IMR-90 (cell line): ENCODE results near the gene KIF1B. TPM values are rescaled to one million over a fixed set of nuclear protein-coding genes. Genes with fewer than 3 reads are reported as not detected.

Experiments
- ATAC-seq: fragments of 200-7000 bp; cut with Tn5 transposase; 2 replicates; pipeline ENCODE4 v1.9.1; 2020; ENCODE audit warnings: low read depth, mild to moderate bottlenecking, moderate library complexity
- BruUV-seq: library from RNA; stranded (reverse); fragments of 400-500 nt; replicated peaks from 2 replicates; lab custom pipeline; 2021; lab: Mats Ljungman, UMichigan
- CTCF ChIA-PET: fragments of 300-600 bp; formaldehyde crosslinking; extraction: SDS; loops from one replicate; lab custom pipeline; 2021; ENCODE audit warnings: antibody characterized with exemption; lab: Yijun Ruan, JAX
- POLR2A ChIA-PET: fragments of 300-600 bp; sonication (Branson Sonifier 250); formaldehyde crosslinking; loops from one replicate; lab custom pipeline; 2022; ENCODE audit warnings: antibody characterized with exemption; ENCODE audit not compliant: unreplicated experiment; lab: Charles Lee
- DNase-seq: peaks from one replicate; pipeline ENCODE4 v3.0.0; 2013
- H2AFZ ChIP-seq: replicated peaks from 2 replicates; pipeline ENCODE3; 2013; ENCODE audit warnings: low read length, mild to moderate bottlenecking; ENCODE audit not compliant: poor library complexity
- H2AK5ac ChIP-seq: 2 replicates; pipeline ENCODE4 v1.6.1; 2013; ENCODE audit warnings: low read depth, low read length, inconsistent platforms
- H2AK9ac ChIP-seq: replicated peaks from 2 replicates; pipeline ENCODE3; 2013; ENCODE audit warnings: mild to moderate bottlenecking, low read depth, low read length, moderate library complexity; ENCODE audit not compliant: poor library complexity
- H2BK120ac ChIP-seq: 2 replicates; pipeline ENCODE4 v1.6.1; 2013; ENCODE audit warnings: low read depth, low read length, inconsistent platforms
- H2BK15ac ChIP-seq: 3 replicates; pipeline ENCODE4 v1.6.1; 2013; ENCODE audit warnings: low read depth, low read length, inconsistent platforms
- H2BK20ac ChIP-seq: 2 replicates; pipeline ENCODE4 v1.6.1; 2013; ENCODE audit warnings: low read depth, mild to moderate bottlenecking, inconsistent platforms, low read length, moderate library complexity
- H2BK5ac ChIP-seq: 2 replicates; pipeline ENCODE4 v1.6.1; 2013; ENCODE audit warnings: mild to moderate bottlenecking, low read depth, low read length, inconsistent platforms; ENCODE audit not compliant: poor library complexity, severe bottlenecking
- H3K14ac ChIP-seq: replicated peaks from 2 replicates; pipeline ENCODE4 v1.6.1; 2013; ENCODE audit warnings: low read depth, low read length, inconsistent platforms
- H3K18ac ChIP-seq: 2 replicates; pipeline ENCODE4 v1.6.1; 2013; ENCODE audit warnings: low read depth, low read length, control low read depth
- H3K23ac ChIP-seq: 2 replicates; pipeline ENCODE4 v1.6.1; 2013; ENCODE audit warnings: low read depth, low read length, inconsistent platforms
- H3K27ac ChIP-seq: 2 replicates; pipeline ENCODE4 v1.5.1; 2013; ENCODE audit warnings: mild to moderate bottlenecking, control low read depth, low read length; ENCODE audit not compliant: insufficient read depth
- H3K27me3 ChIP-seq: 2 replicates; pipeline ENCODE4 v1.6.1; 2013; ENCODE audit warnings: low read length; ENCODE audit not compliant: control insufficient read depth, insufficient read depth
- H3K36me3 ChIP-seq: 2 replicates; pipeline ENCODE4 v1.6.1; 2013; ENCODE audit warnings: low read length, mixed read lengths; ENCODE audit not compliant: control insufficient read depth, insufficient read depth
- H3K4ac ChIP-seq: 2 replicates; pipeline ENCODE4 v1.6.1; 2013; ENCODE audit warnings: low read depth, low read length, inconsistent platforms
- H3K4me1 ChIP-seq: 2 replicates; pipeline ENCODE4 v1.6.1; 2013; ENCODE audit warnings: low read length, mixed read lengths; ENCODE audit not compliant: control insufficient read depth, insufficient read depth
- H3K4me2 ChIP-seq: 2 replicates; pipeline ENCODE4 v1.6.1; 2013; ENCODE audit warnings: low read depth, mild to moderate bottlenecking, control low read depth, low read length, moderate library complexity
- H3K4me3 ChIP-seq: 2 replicates; pipeline ENCODE4 v1.5.1; 2013; ENCODE audit warnings: low read depth, mild to moderate bottlenecking, control low read depth, low read length, moderate library complexity; ENCODE audit not compliant: insufficient read depth
- H3K56ac ChIP-seq: 2 replicates; pipeline ENCODE4 v1.6.1; 2013; ENCODE audit warnings: low read length, inconsistent platforms; ENCODE audit not compliant: insufficient read depth; ENCODE audit errors: extremely low read depth
- H3K79me1 ChIP-seq, 2 experiments: 2 replicates each; pipeline ENCODE4 v1.6.1; 2013; ENCODE audit warnings: low read length in 2 of 2, inconsistent platforms in 1 of 2, low read depth in 1 of 2
- H3K9ac ChIP-seq: 2 replicates; pipeline ENCODE4 v1.6.1; 2013; ENCODE audit warnings: low read depth, low read length, control low read depth
- H3K9me1 ChIP-seq: 2 replicates; pipeline ENCODE4 v1.6.1; 2013; ENCODE audit warnings: low read length, inconsistent platforms; ENCODE audit not compliant: insufficient read depth
- H3K9me3 ChIP-seq: 2 replicates; pipeline ENCODE4 v1.6.1; 2013; ENCODE audit warnings: low read length; ENCODE audit not compliant: control insufficient read depth, insufficient read depth
- H4K20me1 ChIP-seq: 2 replicates; pipeline ENCODE4 v1.6.1; 2013; ENCODE audit warnings: low read length, inconsistent platforms; ENCODE audit not compliant: insufficient read depth
- H4K5ac ChIP-seq: 2 replicates; pipeline ENCODE4 v1.6.1; 2013; ENCODE audit warnings: mild to moderate bottlenecking, low read depth, low read length, control low read depth
- H4K8ac ChIP-seq, 2 experiments: 2 replicates each; pipeline ENCODE4 v1.6.1; 2013; ENCODE audit warnings: low read depth in 2 of 2, low read length in 2 of 2, control low read depth in 1 of 2, inconsistent platforms in 1 of 2
- H4K91ac ChIP-seq: 2 replicates; pipeline ENCODE4 v1.6.1; 2013; ENCODE audit warnings: low read depth, low read length, inconsistent platforms; ENCODE audit not compliant: insufficient read depth
- BHLHE40 ChIP-seq: fragments of 150-350 bp; IDR thresholded peaks from 2 replicates; pipeline ENCODE4 v1.6.1; 2016; ENCODE audit warnings: mild to moderate bottlenecking, low read depth, low read length
- CHD1 ChIP-seq: IDR thresholded peaks from 2 replicates; pipeline ENCODE4 v1.6.1; 2012; ENCODE audit warnings: low read depth, low read length, improper control_type of control experiment
- ELK1 ChIP-seq: fragments of 150-350 bp; IDR thresholded peaks from 2 replicates; pipeline ENCODE4 v1.6.1; 2016; ENCODE audit warnings: low read depth, mild to moderate bottlenecking, low read length, moderate library complexity, borderline replicate concordance
- FOS ChIP-seq: fragments of 150-350 bp; IDR thresholded peaks from 2 replicates; pipeline ENCODE4 v1.6.1; 2016; ENCODE audit warnings: low read depth, low read length
- MAFK ChIP-seq: IDR thresholded peaks from 2 replicates; pipeline ENCODE4 v1.6.1; 2012; ENCODE audit warnings: low read depth, low read length, improper control_type of control experiment
- MAZ ChIP-seq: IDR thresholded peaks from 2 replicates; pipeline ENCODE4 v1.6.1; 2012; ENCODE audit warnings: low read depth, mild to moderate bottlenecking, low read length, improper control_type of control experiment, moderate library complexity, borderline replicate concordance
- MXI1 ChIP-seq: IDR thresholded peaks from 2 replicates; pipeline ENCODE4 v1.6.1; 2012; ENCODE audit warnings: low read depth, mild to moderate bottlenecking, low read length, moderate library complexity, borderline replicate concordance
- NFE2L2 ChIP-seq: fragments of 150-350 bp; IDR thresholded peaks from 2 replicates; pipeline ENCODE4 v1.6.1; 2016; ENCODE audit warnings: low read depth, mild to moderate bottlenecking, low read length
- RFX5 ChIP-seq: IDR thresholded peaks from 2 replicates; pipeline ENCODE4 v1.8.0; 2012; ENCODE audit warnings: low read depth, mild to moderate bottlenecking, low read length, moderate library complexity
- SMC3 ChIP-seq: fragments of 150-350 bp; IDR thresholded peaks from 2 replicates; pipeline ENCODE4 v1.6.1; 2016; ENCODE audit warnings: low read depth, mild to moderate bottlenecking, antibody characterized with exemption, low read length, moderate library complexity
- WGBS, 2 experiments: methylation state at CpG; one replicate each; pipeline versions ENCODE4 v1.1.5 to v1.1.7; 2013; ENCODE audit warnings: missing lambda C conversion rate in 2 of 2; ENCODE audit not compliant: insufficient read length in 1 of 2; ENCODE audit errors: extremely low coverage in 2 of 2; 5-methylcytosine and 5-hydroxymethylcytosine counted together
- dilution Hi-C: fragments of 300-500 bp; cut with HindIII; formaldehyde crosslinking; loops from one replicate; pipeline ENCODE4 v1.14.3; 2018; ENCODE audit warnings: low sequenced_read_pairs; ENCODE audit not compliant: unreplicated experiment
- in situ Hi-C: fragments of 300-500 bp; cut with MboI; formaldehyde crosslinking; loops from 3 replicates; pipeline ENCODE4 v1.14.3; 2019; ENCODE audit warnings: low sequenced_read_pairs, inconsistent platforms, mixed read lengths
- intact Hi-C: fragments of 100-400 bp; cut with micrococcal nuclease; formaldehyde crosslinking; loops from 2 replicates; pipeline ENCODE4 v1.10.0; 2022
- polyA plus RNA-seq, 3 experiments: library from polyadenylated mRNA; depleted of rRNA; stranded (reverse); fragments of >200 nt; gene quantifications; 2 replicates each; pipeline ENCODE4 v1.2.3, GENCODE V29; 2012; ENCODE audit warnings: low replicate concordance in 1 of 3
- total RNA-seq: library from RNA; depleted of rRNA; stranded (reverse); fragments of >200 nt; gene quantifications from 2 replicates; pipeline ENCODE4 v1.2.3, GENCODE V29; 2012
- TF ChIP-seq, protein P1 (sequence below): fragments of 150-350 bp; IDR thresholded peaks from 2 replicates; pipeline ENCODE4 v1.6.1; 2017; ENCODE audit warnings: mild to moderate bottlenecking, antibody characterized with exemption, low read length, low read depth

The KIF1B gene
- total and polyA plus RNA-seq, 2 of the 4 experiments (the other 2 are of a cell fraction), result 13.0 to 21.1 TPM

DNA sequence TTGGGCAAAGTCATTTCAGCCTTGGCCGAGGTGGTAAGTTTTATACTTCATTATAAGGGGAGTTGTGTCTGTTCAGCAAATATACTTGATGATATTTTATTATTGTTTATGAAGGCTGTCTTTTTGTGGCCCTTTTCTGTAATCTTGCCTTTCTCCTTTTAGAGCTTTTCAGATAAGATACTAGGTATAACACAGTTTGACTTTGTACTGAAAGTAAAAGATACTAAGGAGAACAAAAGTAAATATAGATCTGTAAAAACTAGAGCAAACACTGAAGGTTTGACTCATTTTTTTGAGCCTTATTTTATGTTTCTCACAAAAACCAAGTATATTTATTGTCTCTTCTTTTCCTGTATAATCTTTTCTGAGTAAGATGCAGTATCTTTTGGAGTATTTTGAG, 61.9 kb downstream of the KIF1B start:
- Histone ChIP-seq H3K56ac (no peak overlapping the region), H2AK9ac (no peak overlapping the region), H2AK5ac (no peak overlapping the region), H4K8ac (no peak overlapping the region), H2AFZ (no peak overlapping the region), H2BK5ac (no peak overlapping the region), H3K36me3 (peaks cover 26% of the 10 kb centered on the region), H3K27me3 (no peaks in the 10 kb centered on the region), H4K91ac (no peak overlapping the region), H3K18ac (no peak overlapping the region), H3K27ac (no peak overlapping the region), H3K9me3 (no peaks in the 10 kb centered on the region), H4K20me1 (no peaks in the 10 kb centered on the region), H2BK120ac (no peak overlapping the region), H3K79me1 (peaks cover 4 to 21% of the 10 kb centered on the region in 2 experiments), H3K4me2 (no peak overlapping the region), H4K5ac (no peak overlapping the region), H3K23ac (no peak overlapping the region), H3K14ac (no peak overlapping the region), H3K9me1 (no peaks in the 10 kb centered on the region; the same call in none of the 2 replicates), H3K4me3 (no peak overlapping the region), H2BK15ac (no peak overlapping the region), H3K4me1 (no peaks in the 10 kb centered on the region), H3K9ac (no peak overlapping the region), H3K4ac (no peak overlapping the region), H2BK20ac (no peak overlapping the region)
- dilution Hi-C loops (no loop called here), intact Hi-C loops (no loop called here), in situ Hi-C loops (no loop called here)
- BruUV-seq, result no TSS peak
- WGBS, 2 experiments, result no CpG with 5 or more reads among the region's 1 CpG
- CTCF ChIA-PET, result no interaction called here
- DNase-seq (no peak), ATAC-seq (no peak)
- TF ChIP-seq MXI1 (no peak), NFE2L2 (no peak), MAZ (no peak), MAFK (no peak), ELK1 (no peak), CHD1 (no peak), BHLHE40 (no peak), FOS (no peak), SMC3 (no peak), RFX5 (no peak)
- TF ChIP-seq, protein P1, sequence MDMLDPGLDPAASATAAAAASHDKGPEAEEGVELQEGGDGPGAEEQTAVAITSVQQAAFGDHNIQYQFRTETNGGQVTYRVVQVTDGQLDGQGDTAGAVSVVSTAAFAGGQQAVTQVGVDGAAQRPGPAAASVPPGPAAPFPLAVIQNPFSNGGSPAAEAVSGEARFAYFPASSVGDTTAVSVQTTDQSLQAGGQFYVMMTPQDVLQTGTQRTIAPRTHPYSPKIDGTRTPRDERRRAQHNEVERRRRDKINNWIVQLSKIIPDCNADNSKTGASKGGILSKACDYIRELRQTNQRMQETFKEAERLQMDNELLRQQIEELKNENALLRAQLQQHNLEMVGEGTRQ, result no peak
- POLR2A ChIA-PET, result no interaction called here
